Measurements from ENCODE around the gene DDAH2. TPM values are rescaled to one million over a fixed set of nuclear protein-coding genes. Genes with fewer than 3 reads are reported as not detected.

The DDAH2 gene
- total RNA-seq, 2 donors from 2014 or later, result 73.3 to 83.7 TPM

GRCh38 chr6:31725502-31726350, 3.4 kb downstream of the DDAH2 start:
- Histone ChIP-seq H3K9me3 (no peaks in the 10 kb centered on the region), H3K27me3 (replicated peaks; ENCODE audit: insufficient read depth) (no peaks in the 10 kb centered on the region), H3K36me3 (no peaks in the 10 kb centered on the region), H3K27ac (no peak overlapping the region), H3K4me1 (replicated peaks) (peaks cover 4% of the 10 kb centered on the region), H3K4me3 (no peak overlapping the region)
- intact Hi-C loops (cut with DNase I), result loop anchor here (5.0 kb wide), 2 partner anchors 43 to 172 kb away; partner anchors contain the start of genes EHMT2 and LY6G5C
- TF ChIP-seq POLR2A (IDR thresholded peaks at IDR 0.05) (no peak), CTCF (IDR thresholded peaks at IDR 0.05) (no peak), POLR2AphosphoS5 (IDR thresholded peaks at IDR 0.05) (no peak)
- DNase-seq (ENCODE audit: low spot score), result no peak
- WGBS, result 88% methylated on average over 12 of the region's 12 CpGs

- Histone ChIP-seq H3K27me3 (replicated peaks; ENCODE audit: insufficient read depth) (no peaks in the 10 kb centered on the region), H3K9me3 (no peaks in the 10 kb centered on the region), H3K36me3 (no peaks in the 10 kb centered on the region), H3K27ac (no peak overlapping the region), H3K4me3 (no peak overlapping the region), H3K4me1 (replicated peaks) (peaks cover 4% of the 10 kb centered on the region)
- intact Hi-C loops (cut with DNase I), result no loop called here
- DNase-seq (ENCODE audit: low spot score), result no peak
- 87% methylated on average over 25 of the region's 25 CpGs for WGBS
- no peak for TF ChIP-seq POLR2A (IDR thresholded peaks at IDR 0.05)
- no peak for TF ChIP-seq CTCF (IDR thresholded peaks at IDR 0.05)
- TF ChIP-seq POLR2AphosphoS5 (IDR thresholded peaks at IDR 0.05), result no peak
Measured at GRCh38 chr6:31723980-31724691, 5.0 kb downstream of the DDAH2 start.

GRCh38 chr6:31723245-31723979, 5.7 kb downstream of the DDAH2 start, which contains the start of gene MPIG6B:
TSS of gene MPIG6B (plus strand) at chr6:31723373. CDS start at chr6:31723384, 11 bp downstream.
- H3K4me3 ChIP-seq, result no peak within 1 kb of the TSS
- intact Hi-C loops (cut with DNase I), result no loop called here
- H3K4me1 ChIP-seq (replicated peaks), result peaks cover 4% of the 10 kb centered on the region
- H3K36me3 ChIP-seq, result no peaks in the 10 kb centered on the region
- no peak for DNase-seq (ENCODE audit: low spot score)
- H3K27me3 ChIP-seq (replicated peaks; ENCODE audit: insufficient read depth), result no peaks in the 10 kb centered on the region
- WGBS, result 83% methylated on average over 46 of the region's 46 CpGs
- H3K27ac ChIP-seq, result no peak within 1 kb of the TSS
- TF ChIP-seq POLR2A (IDR thresholded peaks at IDR 0.05) (no peak), CTCF (IDR thresholded peaks at IDR 0.05) (no peak), POLR2AphosphoS5 (IDR thresholded peaks at IDR 0.05) (no peak)
- H3K9me3 ChIP-seq, result no peaks in the 10 kb centered on the region

GRCh38 chr6:31722173-31722572, 6.9 kb downstream of the DDAH2 start:
- Histone ChIP-seq H3K27ac (no peak overlapping the region), H3K27me3 (replicated peaks; ENCODE audit: insufficient read depth) (no peaks in the 10 kb centered on the region), H3K9me3 (no peaks in the 10 kb centered on the region), H3K4me1 (replicated peaks) (peaks cover 7% of the 10 kb centered on the region), H3K36me3 (no peaks in the 10 kb centered on the region), H3K4me3 (no peak overlapping the region)
- no peak for DNase-seq (ENCODE audit: low spot score)
- WGBS, result 93% methylated on average over 3 of the region's 3 CpGs
- intact Hi-C loops (cut with DNase I), result no loop called here
- TF ChIP-seq POLR2A (IDR thresholded peaks at IDR 0.05) (no peak), POLR2AphosphoS5 (IDR thresholded peaks at IDR 0.05) (no peak), CTCF (IDR thresholded peaks at IDR 0.05) (no peak)

All from prostate gland (tissue), 2 donors.